B cell (primary cell): ENCODE data around the gene ANKS1B. TPM values are rescaled to one million over a fixed set of nuclear protein-coding genes. Genes with fewer than 3 reads are reported as not detected.

Experiments used
- ATAC-seq: fragments of 200-7000 bp; cut with Tn5 transposase; one replicate; pipeline ENCODE4 v1.10.0; 2021; ENCODE audit warnings: low read depth, mild to moderate bottlenecking, moderate number of reproducible peaks, moderate library complexity
- CTCF ChIA-PET: fragments of 350-600 bp; sonication (Branson Sonifier 250); formaldehyde crosslinking; loops from one replicate; lab custom pipeline; 2021; ENCODE audit warnings: antibody characterized with exemption, inconsistent platforms; lab: Charles Lee
- POLR2A ChIA-PET: fragments of 350-600 bp; sonication (Branson Sonifier 250); formaldehyde crosslinking; loops from one replicate; lab custom pipeline; 2021; ENCODE audit warnings: antibody characterized with exemption; lab: Charles Lee
- DNase-seq: peaks from one replicate; pipeline ENCODE4 v3.0.0; 2013
- H2AFZ ChIP-seq: 2 replicates; pipeline ENCODE4 v1.6.1; 2012; ENCODE audit warnings: mild to moderate bottlenecking, low read depth, low read length; ENCODE audit not compliant: insufficient read depth, poor library complexity, severe bottlenecking
- H3K27ac ChIP-seq, 2 donors: 1 replicate in 1 of 2; 2 replicates in 1 of 2; pipeline ENCODE4 v1.5.1; 2012 to 2013; ENCODE audit warnings: low read length in 2 of 2, mild to moderate bottlenecking in 2 of 2, moderate library complexity in 1 of 2
- H3K27me3 ChIP-seq, 4 experiments: fragments of 200-600 bp in 1 of 4; sonication (generic) in 1 of 4; replicated peaks in 1 of 4; 1 replicate in 2 of 4; 2 replicates in 2 of 4; pipeline versions ENCODE4 v1.6.1 to v1.7.0; 2013 to 2016; ENCODE audit warnings: low read length in 3 of 4, mild to moderate bottlenecking in 2 of 4, mixed read lengths in 1 of 4, moderate library complexity in 1 of 4; ENCODE audit not compliant: insufficient read depth in 4 of 4, control insufficient read depth in 3 of 4; ENCODE audit errors: control extremely low read depth in 1 of 4
- H3K36me3 ChIP-seq, 2 experiments: replicated peaks in 1 of 2; 1 replicate in 1 of 2; 2 replicates in 1 of 2; pipeline versions ENCODE4 v1.6.1 to v1.7.1; 2013; ENCODE audit warnings: low read length in 1 of 2; ENCODE audit not compliant: insufficient read depth in 2 of 2, control insufficient read depth in 1 of 2; ENCODE audit errors: control extremely low read depth in 1 of 2, extremely low read depth in 1 of 2
- H3K4me1 ChIP-seq, 2 donors: fragments of 200-600 bp in 1 of 2; sonication (generic) in 1 of 2; 1 replicate in 1 of 2; 2 replicates in 1 of 2; pipeline versions ENCODE4 v1.5.1 to v1.6.1; 2013 to 2017; ENCODE audit warnings: low read length in 2 of 2; ENCODE audit not compliant: control insufficient read depth in 2 of 2, insufficient read depth in 2 of 2
- H3K4me2 ChIP-seq: replicated peaks from 2 replicates; pipeline ENCODE3; 2012; ENCODE audit warnings: mild to moderate bottlenecking, low read depth, low read length; ENCODE audit not compliant: poor library complexity, severe bottlenecking
- H3K4me3 ChIP-seq, 5 experiments: fragments of 200-600 bp in 1 of 5; sonication (generic) in 1 of 5; 1 replicate in 3 of 5; 2 replicates in 2 of 5; pipeline versions ENCODE4 v1.5.1 to v1.7.0; 2011 to 2016; ENCODE audit warnings: low read length in 4 of 5, mild to moderate bottlenecking in 4 of 5, low read depth in 2 of 5, control low read depth in 1 of 5, moderate library complexity in 1 of 5; ENCODE audit not compliant: insufficient read depth in 1 of 5; ENCODE audit errors: control extremely low read depth in 1 of 5, extremely low read depth in 1 of 5
- H3K79me2 ChIP-seq: fragments of 200-600 bp; sonication (generic); one replicate; pipeline ENCODE4 v1.6.0; 2016; ENCODE audit warnings: low read length; ENCODE audit not compliant: control insufficient read depth, insufficient read depth
- H3K9ac ChIP-seq: fragments of 200-600 bp; sonication (generic); 2 replicates; pipeline ENCODE4 v1.6.1; 2017; ENCODE audit warnings: mild to moderate bottlenecking, low read length, moderate library complexity
- H3K9me3 ChIP-seq, 3 donors: one replicate each; pipeline versions ENCODE4 v1.6.1 to v1.7.1; 2013; ENCODE audit warnings: low read length in 2 of 3; ENCODE audit not compliant: control insufficient read depth in 2 of 3, insufficient read depth in 1 of 3; ENCODE audit errors: control extremely low read depth in 1 of 3
- H4K20me1 ChIP-seq: 2 replicates; pipeline ENCODE4 v1.6.0; 2012; ENCODE audit warnings: mild to moderate bottlenecking, low read length; ENCODE audit not compliant: insufficient read depth, control insufficient read depth, poor library complexity, severe bottlenecking
- H3K27ac Mint-ChIP-seq: one replicate; pipeline ENCODE4 v1.8.0; 2021; ENCODE audit warnings: mixed read lengths
- H3K27me3 Mint-ChIP-seq: one replicate; pipeline ENCODE4 v1.8.0; 2021; ENCODE audit warnings: mixed read lengths
- H3K4me1 Mint-ChIP-seq: one replicate; pipeline ENCODE4 v1.8.0; 2021; ENCODE audit warnings: mixed read lengths
- H3K4me3 Mint-ChIP-seq: one replicate; pipeline ENCODE4 v1.8.0; 2021; ENCODE audit warnings: mixed read lengths
- H3K9me3 Mint-ChIP-seq: one replicate; pipeline ENCODE4 v1.8.0; 2022; ENCODE audit warnings: mixed read lengths; ENCODE audit not compliant: insufficient read depth
- EZH2 ChIP-seq: IDR thresholded peaks from 2 replicates; pipeline ENCODE4 v1.6.1; 2012; ENCODE audit warnings: borderline replicate concordance, low read depth, mild to moderate bottlenecking, moderate library complexity, low read length; ENCODE audit not compliant: insufficient read depth, poor library complexity, severe bottlenecking
- WGBS: methylation state at CpG from one replicate; pipeline ENCODE4 v1.1.5; 2013; ENCODE audit warnings: missing lambda C conversion rate; ENCODE audit not compliant: insufficient coverage; 5-methylcytosine and 5-hydroxymethylcytosine counted together
- intact Hi-C: fragments of 100-400 bp; cut with micrococcal nuclease; formaldehyde crosslinking; loops from one replicate; pipeline ENCODE4 v1.10.0; 2022
- polyA plus RNA-seq: library from polyadenylated mRNA; depleted of rRNA; stranded (reverse); fragments of >200 nt; gene quantifications from 2 replicates; pipeline ENCODE4 v1.2.3, GENCODE V29; 2012
- total RNA-seq, 2 donors: library from RNA; stranded (reverse); fragments of 120-200 nt in 1 of 2; gene quantifications; 1 replicate in 1 of 2; 2 replicates in 1 of 2; pipeline versions ENCODE4 v1.2.3 to v1.2.4, GENCODE V29; 2013 to 2022
- TF ChIP-seq, protein P1 (sequence below): fragments of 200-600 bp; IDR thresholded peaks from one replicate; pipeline ENCODE4 v1.8.0; 2022; ENCODE audit warnings: antibody characterized with exemption, mild to moderate bottlenecking

Gene ANKS1B
- total and polyA plus RNA-seq, 2 donors (not counting 1 experiment from before 2014, with no cell fraction given), result not detected

- intact Hi-C loops, result no loop called here
- no peak for ATAC-seq
- Histone ChIP-seq H4K20me1 (no peaks in the 10 kb centered on the region), H3K4me2 (no peak overlapping the region), H3K79me2 (no peaks in the 10 kb centered on the region), H3K4me3 (no peak overlapping the region), H3K27me3 (no peaks in the 10 kb centered on the region), H3K9ac (no peak overlapping the region), H3K27ac (no peak overlapping the region), H3K4me1 (no peaks in the 10 kb centered on the region), H3K9me3 (peaks cover 0 to 3% (median 0%) of the 10 kb centered on the region in 3 donors), H3K36me3 (no peaks in the 10 kb centered on the region), H2AFZ (no peak overlapping the region)
- DNase-seq, result no peak
- no peaks in the 10 kb centered on the region for H3K4me1 Mint-ChIP-seq
- WGBS, result 90% methylated on average over 3 of the region's 3 CpGs
- TF ChIP-seq EZH2, result no peak
- TF ChIP-seq, protein P1, sequence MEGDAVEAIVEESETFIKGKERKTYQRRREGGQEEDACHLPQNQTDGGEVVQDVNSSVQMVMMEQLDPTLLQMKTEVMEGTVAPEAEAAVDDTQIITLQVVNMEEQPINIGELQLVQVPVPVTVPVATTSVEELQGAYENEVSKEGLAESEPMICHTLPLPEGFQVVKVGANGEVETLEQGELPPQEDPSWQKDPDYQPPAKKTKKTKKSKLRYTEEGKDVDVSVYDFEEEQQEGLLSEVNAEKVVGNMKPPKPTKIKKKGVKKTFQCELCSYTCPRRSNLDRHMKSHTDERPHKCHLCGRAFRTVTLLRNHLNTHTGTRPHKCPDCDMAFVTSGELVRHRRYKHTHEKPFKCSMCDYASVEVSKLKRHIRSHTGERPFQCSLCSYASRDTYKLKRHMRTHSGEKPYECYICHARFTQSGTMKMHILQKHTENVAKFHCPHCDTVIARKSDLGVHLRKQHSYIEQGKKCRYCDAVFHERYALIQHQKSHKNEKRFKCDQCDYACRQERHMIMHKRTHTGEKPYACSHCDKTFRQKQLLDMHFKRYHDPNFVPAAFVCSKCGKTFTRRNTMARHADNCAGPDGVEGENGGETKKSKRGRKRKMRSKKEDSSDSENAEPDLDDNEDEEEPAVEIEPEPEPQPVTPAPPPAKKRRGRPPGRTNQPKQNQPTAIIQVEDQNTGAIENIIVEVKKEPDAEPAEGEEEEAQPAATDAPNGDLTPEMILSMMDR, result no peak
- CTCF ChIA-PET, result no interaction called here
- no peak overlapping the region for H3K27ac Mint-ChIP-seq
- peaks cover 6% of the 10 kb centered on the region for H3K9me3 Mint-ChIP-seq
- POLR2A ChIA-PET, result no interaction called here
- H3K27me3 Mint-ChIP-seq, result no peaks in the 10 kb centered on the region
- no peak overlapping the region for H3K4me3 Mint-ChIP-seq
Measured at GRCh38 chr12:99521664-99522063, 463.1 kb downstream of the ANKS1B start.

GRCh38 chr12:99513066-99513465 lies 471.7 kb downstream of the ANKS1B start:
- H3K4me1 ChIP-seq, result no peaks in the 10 kb centered on the region
- H3K4me2 ChIP-seq, result no peak overlapping the region
- H4K20me1 ChIP-seq, result no peaks in the 10 kb centered on the region
- H3K9me3 ChIP-seq, result no peaks in the 10 kb centered on the region
- H3K4me3 ChIP-seq, result no peak overlapping the region
- H3K79me2 ChIP-seq, result no peaks in the 10 kb centered on the region
- ChIA-PET POLR2A (no interaction called here), CTCF (no interaction called here)
- no peak overlapping the region for H3K9ac ChIP-seq
- H3K27me3 ChIP-seq, result no peaks in the 10 kb centered on the region
- Mint-ChIP-seq H3K4me3 (no peak overlapping the region), H3K27ac (no peak overlapping the region), H3K9me3 (peaks cover 6% of the 10 kb centered on the region), H3K27me3 (no peaks in the 10 kb centered on the region), H3K4me1 (no peaks in the 10 kb centered on the region)
- H2AFZ ChIP-seq, result no peak overlapping the region
- DNase-seq (no peak), ATAC-seq (no peak)
- intact Hi-C loops, result no loop called here
- TF ChIP-seq, protein P1, result no peak
- no peak for TF ChIP-seq EZH2
- H3K36me3 ChIP-seq, result no peaks in the 10 kb centered on the region
- WGBS, result no CpG with 5 or more reads among the region's 2 CpGs
- no peak overlapping the region for H3K27ac ChIP-seq
